Measurements from ENCODE around the gene KIF1C.

- TF ChIP-seq CTCF (conservative IDR thresholded peaks at IDR 0.05; ENCODE audit: low read depth, low read length), result no peak
- TF ChIP-seq EZH2 (IDR thresholded peaks at IDR 0.05; ENCODE audit: borderline replicate concordance, low read depth, low read length, poor library complexity, severe bottlenecking), result no peak
These were observed 39.6 kb upstream of the KIF1C start for GRCh38 chr17:4958102-4958501.
